Measurements from ENCODE around the gene KRT81.
A peak's percentile ranks its signal among the peaks of the same experiment; 100 is the strongest.

DNA sequence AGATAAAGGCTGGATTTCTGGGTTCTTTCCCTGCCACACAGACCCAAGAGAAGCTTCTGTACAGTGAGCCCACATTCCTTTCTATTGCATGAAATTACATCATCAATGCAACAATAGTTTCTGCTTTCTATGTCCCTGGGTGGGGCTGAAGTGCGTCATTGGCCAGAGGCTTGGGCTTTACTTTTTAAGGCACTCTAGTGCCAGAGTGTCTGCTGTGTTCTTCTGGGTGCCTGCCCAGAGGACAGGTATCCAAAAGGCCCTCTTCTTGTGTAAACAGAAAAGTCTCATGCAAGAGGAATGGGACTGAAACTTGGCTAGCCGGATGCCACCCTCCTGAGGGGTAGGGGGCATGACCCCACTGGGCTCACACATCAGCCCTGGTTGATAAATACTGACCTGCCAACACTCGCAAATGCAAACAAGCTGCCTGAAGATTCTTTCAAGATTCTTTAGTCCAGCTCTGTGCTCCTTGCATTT lies 11.0 kb downstream of the KRT81 start:
- TF ChIP-seq, protein P1, sequence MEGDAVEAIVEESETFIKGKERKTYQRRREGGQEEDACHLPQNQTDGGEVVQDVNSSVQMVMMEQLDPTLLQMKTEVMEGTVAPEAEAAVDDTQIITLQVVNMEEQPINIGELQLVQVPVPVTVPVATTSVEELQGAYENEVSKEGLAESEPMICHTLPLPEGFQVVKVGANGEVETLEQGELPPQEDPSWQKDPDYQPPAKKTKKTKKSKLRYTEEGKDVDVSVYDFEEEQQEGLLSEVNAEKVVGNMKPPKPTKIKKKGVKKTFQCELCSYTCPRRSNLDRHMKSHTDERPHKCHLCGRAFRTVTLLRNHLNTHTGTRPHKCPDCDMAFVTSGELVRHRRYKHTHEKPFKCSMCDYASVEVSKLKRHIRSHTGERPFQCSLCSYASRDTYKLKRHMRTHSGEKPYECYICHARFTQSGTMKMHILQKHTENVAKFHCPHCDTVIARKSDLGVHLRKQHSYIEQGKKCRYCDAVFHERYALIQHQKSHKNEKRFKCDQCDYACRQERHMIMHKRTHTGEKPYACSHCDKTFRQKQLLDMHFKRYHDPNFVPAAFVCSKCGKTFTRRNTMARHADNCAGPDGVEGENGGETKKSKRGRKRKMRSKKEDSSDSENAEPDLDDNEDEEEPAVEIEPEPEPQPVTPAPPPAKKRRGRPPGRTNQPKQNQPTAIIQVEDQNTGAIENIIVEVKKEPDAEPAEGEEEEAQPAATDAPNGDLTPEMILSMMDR (IDR thresholded peaks at IDR 0.05): no peak
- TF ChIP-seq POLR2AphosphoS5 (IDR thresholded peaks at IDR 0.05): peak; percentile 87

All from esophagus muscularis mucosa (tissue), 3 donors.